ENCODE data around the gene BBS5. TPM values are rescaled to one million over a fixed set of nuclear protein-coding genes. Genes with fewer than 3 reads are reported as not detected.

The BBS5 gene
- total RNA-seq, 1 donor from 2014 or later: 3.3 TPM

DNA sequence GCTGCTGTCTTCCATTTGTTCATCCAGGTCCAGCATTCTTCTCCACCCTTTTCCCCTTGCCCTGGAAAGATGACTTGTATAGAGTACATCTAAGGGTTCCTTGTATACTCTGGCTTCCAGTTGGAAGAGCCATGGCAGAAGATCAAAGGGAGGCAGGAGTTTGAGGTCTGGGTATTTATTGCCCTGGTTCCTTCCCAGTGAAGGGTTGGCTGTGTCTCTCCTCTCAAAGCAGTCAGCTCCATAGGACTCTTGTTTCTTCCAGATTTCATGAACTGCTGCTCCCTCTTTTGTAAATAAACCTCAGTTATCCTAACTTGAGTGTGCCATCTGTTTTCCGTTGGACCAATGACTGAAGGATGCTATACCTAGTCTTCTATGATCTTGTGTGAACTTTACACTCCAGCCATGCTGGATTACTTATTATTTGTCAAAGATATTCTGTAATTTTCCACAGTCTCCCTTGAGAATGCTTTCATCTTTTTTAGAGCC is 6.4 kb downstream of the BBS5 start:
- Mint-ChIP-seq H3K4me3 (ENCODE audit: unreplicated experiment) (no peak overlapping the region), H3K4me1 (ENCODE audit: low read depth, unreplicated experiment) (no peaks in the 10 kb centered on the region), H3K36me3 (ENCODE audit: unreplicated experiment) (no peaks in the 10 kb centered on the region), H3K27ac (ENCODE audit: unreplicated experiment) (no peak overlapping the region), H3K27me3 (ENCODE audit: unreplicated experiment) (peaks cover 3% of the 10 kb centered on the region), H3K9me3 (ENCODE audit: unreplicated experiment) (no peaks in the 10 kb centered on the region)
- no peak for DNase-seq
- TF ChIP-seq, protein P1, sequence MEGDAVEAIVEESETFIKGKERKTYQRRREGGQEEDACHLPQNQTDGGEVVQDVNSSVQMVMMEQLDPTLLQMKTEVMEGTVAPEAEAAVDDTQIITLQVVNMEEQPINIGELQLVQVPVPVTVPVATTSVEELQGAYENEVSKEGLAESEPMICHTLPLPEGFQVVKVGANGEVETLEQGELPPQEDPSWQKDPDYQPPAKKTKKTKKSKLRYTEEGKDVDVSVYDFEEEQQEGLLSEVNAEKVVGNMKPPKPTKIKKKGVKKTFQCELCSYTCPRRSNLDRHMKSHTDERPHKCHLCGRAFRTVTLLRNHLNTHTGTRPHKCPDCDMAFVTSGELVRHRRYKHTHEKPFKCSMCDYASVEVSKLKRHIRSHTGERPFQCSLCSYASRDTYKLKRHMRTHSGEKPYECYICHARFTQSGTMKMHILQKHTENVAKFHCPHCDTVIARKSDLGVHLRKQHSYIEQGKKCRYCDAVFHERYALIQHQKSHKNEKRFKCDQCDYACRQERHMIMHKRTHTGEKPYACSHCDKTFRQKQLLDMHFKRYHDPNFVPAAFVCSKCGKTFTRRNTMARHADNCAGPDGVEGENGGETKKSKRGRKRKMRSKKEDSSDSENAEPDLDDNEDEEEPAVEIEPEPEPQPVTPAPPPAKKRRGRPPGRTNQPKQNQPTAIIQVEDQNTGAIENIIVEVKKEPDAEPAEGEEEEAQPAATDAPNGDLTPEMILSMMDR (IDR thresholded peaks at IDR 0.05; ENCODE audit: partially characterized antibody, unreplicated experiment): no peak

DNA sequence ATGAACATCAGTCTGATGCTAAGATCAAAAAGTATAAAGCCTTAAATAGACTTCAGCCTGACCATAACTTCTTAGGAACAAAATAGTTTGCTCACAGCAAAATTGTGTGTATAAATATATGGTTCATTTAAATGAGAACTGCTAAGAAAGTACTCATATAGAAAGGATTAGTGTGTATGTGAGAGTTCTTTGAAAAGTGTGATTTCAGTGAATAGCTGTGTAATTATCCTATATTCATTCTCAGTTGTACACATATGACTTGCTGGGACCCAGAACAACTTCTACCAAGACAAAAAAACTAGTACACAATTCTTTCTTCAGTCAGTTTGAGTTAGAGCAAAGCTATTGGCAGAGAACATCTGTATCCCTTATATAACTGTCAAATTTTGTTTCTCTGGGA is 7.2 kb downstream of the BBS5 start:
- TF ChIP-seq, protein P1 (IDR thresholded peaks at IDR 0.05; ENCODE audit: partially characterized antibody, unreplicated experiment): no peak
- H3K4me3 Mint-ChIP-seq (ENCODE audit: unreplicated experiment): no peak overlapping the region
- no peaks in the 10 kb centered on the region for H3K4me1 Mint-ChIP-seq (ENCODE audit: low read depth, unreplicated experiment)
- H3K27me3 Mint-ChIP-seq (ENCODE audit: unreplicated experiment): peaks cover 2% of the 10 kb centered on the region
- no peaks in the 10 kb centered on the region for H3K36me3 Mint-ChIP-seq (ENCODE audit: unreplicated experiment)
- no peaks in the 10 kb centered on the region for H3K9me3 Mint-ChIP-seq (ENCODE audit: unreplicated experiment)
- no peak for DNase-seq
- no peak overlapping the region for H3K27ac Mint-ChIP-seq (ENCODE audit: unreplicated experiment)

DNA sequence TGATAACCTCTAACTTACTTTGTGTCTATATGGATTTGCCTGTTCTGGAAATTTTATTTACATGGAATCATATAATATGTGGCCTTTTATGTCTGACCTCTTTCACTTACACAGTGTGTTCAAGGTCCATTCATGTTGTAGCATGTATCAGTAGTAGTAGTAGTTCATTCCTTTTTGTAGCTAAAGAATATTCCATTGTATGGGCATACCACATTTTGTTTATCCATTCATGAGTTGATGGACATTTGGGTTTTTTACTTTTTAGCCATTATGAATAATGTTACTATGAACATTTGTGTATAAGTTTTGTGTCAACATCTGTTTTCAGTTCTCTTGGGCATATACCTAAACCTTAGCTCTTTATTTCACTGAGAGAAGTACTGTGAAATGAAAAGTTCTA is 11.5 kb downstream of the BBS5 start:
- Mint-ChIP-seq H3K9me3 (ENCODE audit: unreplicated experiment) (no peaks in the 10 kb centered on the region), H3K4me3 (ENCODE audit: unreplicated experiment) (no peak overlapping the region), H3K36me3 (ENCODE audit: unreplicated experiment) (no peaks in the 10 kb centered on the region), H3K27ac (ENCODE audit: unreplicated experiment) (no peak overlapping the region), H3K4me1 (ENCODE audit: low read depth, unreplicated experiment) (no peaks in the 10 kb centered on the region), H3K27me3 (ENCODE audit: unreplicated experiment) (no peaks in the 10 kb centered on the region)
- TF ChIP-seq, protein P1 (IDR thresholded peaks at IDR 0.05; ENCODE audit: partially characterized antibody, unreplicated experiment): no peak
- no peak for DNase-seq

DNA sequence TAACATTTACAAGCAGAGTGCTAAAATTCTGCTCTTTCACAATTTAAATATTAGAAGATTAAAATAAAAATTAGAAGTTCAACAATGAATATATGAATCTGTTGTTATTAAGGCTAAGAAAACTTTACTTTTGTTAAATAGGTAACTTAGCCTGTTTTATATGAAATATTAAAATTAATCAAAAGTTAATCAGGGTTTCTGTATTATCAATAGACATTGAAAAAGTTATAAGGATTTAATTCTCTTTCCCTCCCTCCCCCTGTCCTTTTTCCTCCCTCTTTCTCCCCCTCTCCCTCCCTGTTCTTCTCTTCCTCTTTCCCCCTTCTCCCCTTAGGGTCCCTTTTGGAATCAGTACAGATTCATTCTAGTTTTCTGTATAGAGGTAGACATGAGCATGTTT is 12.1 kb downstream of the BBS5 start:
- H3K4me3 Mint-ChIP-seq (ENCODE audit: unreplicated experiment): no peak overlapping the region
- DNase-seq: no peak
- no peaks in the 10 kb centered on the region for H3K4me1 Mint-ChIP-seq (ENCODE audit: low read depth, unreplicated experiment)
- H3K9me3 Mint-ChIP-seq (ENCODE audit: unreplicated experiment): peaks cover 2% of the 10 kb centered on the region
- no peaks in the 10 kb centered on the region for H3K27me3 Mint-ChIP-seq (ENCODE audit: unreplicated experiment)
- no peak overlapping the region for H3K27ac Mint-ChIP-seq (ENCODE audit: unreplicated experiment)
- TF ChIP-seq, protein P1 (IDR thresholded peaks at IDR 0.05; ENCODE audit: partially characterized antibody, unreplicated experiment): no peak
- no peaks in the 10 kb centered on the region for H3K36me3 Mint-ChIP-seq (ENCODE audit: unreplicated experiment)

DNA sequence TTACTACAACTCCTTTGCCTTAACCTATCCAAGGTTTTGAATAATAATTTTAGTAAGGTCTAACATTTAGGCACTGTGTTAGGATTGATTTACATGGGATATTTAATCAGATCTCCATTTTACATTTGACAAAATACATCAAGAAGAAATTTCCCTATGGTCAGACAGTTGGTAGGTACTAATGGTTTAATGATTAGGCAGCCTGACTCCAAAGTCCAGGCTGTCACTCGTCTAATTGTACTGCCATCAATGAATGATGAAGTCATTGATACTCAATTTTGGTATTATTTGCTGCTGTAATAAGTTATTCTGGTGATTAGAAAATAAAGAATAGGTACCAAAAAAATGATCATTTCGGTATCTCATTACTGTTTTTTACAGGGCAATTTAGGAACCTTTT is 14.1 kb downstream of the BBS5 start:
- Mint-ChIP-seq H3K4me1 (ENCODE audit: low read depth, unreplicated experiment) (no peaks in the 10 kb centered on the region), H3K4me3 (ENCODE audit: unreplicated experiment) (no peak overlapping the region), H3K36me3 (ENCODE audit: unreplicated experiment) (no peaks in the 10 kb centered on the region), H3K9me3 (ENCODE audit: unreplicated experiment) (peaks cover 2% of the 10 kb centered on the region), H3K27me3 (ENCODE audit: unreplicated experiment) (no peaks in the 10 kb centered on the region), H3K27ac (ENCODE audit: unreplicated experiment) (no peak overlapping the region)
- TF ChIP-seq, protein P1 (IDR thresholded peaks at IDR 0.05; ENCODE audit: partially characterized antibody, unreplicated experiment): no peak
- DNase-seq: no peak
